Adipocyte (in vitro differentiated cells): ENCODE results near the gene LENG8.
"Not testable (repeated sequence)": the region's sequence is repeated elsewhere in the genome, so short reads cannot be mapped to it uniquely, and the experiment has no call there.

Experiments
- DNase-seq: peaks from one replicate; pipeline ENCODE4 v3.0.0-alpha.2; 2015; ENCODE audit warnings: low read depth
- H3K27me3 ChIP-seq: replicated peaks from 2 replicates; pipeline ENCODE4 v1.7.0; 2013; ENCODE audit warnings: mild to moderate bottlenecking, low read length, moderate library complexity; ENCODE audit not compliant: control insufficient read depth, insufficient read depth
- H3K36me3 ChIP-seq: 2 replicates; pipeline ENCODE4 v1.7.0; 2013; ENCODE audit warnings: low read length, mild to moderate bottlenecking, moderate library complexity; ENCODE audit not compliant: control insufficient read depth, insufficient read depth, severe bottlenecking
- H3K4me1 ChIP-seq: 2 replicates; pipeline ENCODE4 v1.7.0; 2013; ENCODE audit warnings: mild to moderate bottlenecking, low read length, moderate library complexity; ENCODE audit not compliant: control insufficient read depth, insufficient read depth
- H3K4me3 ChIP-seq: 2 replicates; pipeline ENCODE4 v1.7.0; 2013; ENCODE audit warnings: mild to moderate bottlenecking, low read length, moderate library complexity
- H3K9ac ChIP-seq: 2 replicates; pipeline ENCODE4 v1.7.0; 2013; ENCODE audit warnings: mild to moderate bottlenecking, low read length, moderate library complexity
- H3K9me3 ChIP-seq: 2 replicates; pipeline ENCODE4 v1.7.0; 2013; ENCODE audit warnings: mild to moderate bottlenecking, low read length, moderate library complexity; ENCODE audit not compliant: control insufficient read depth

Gene LENG8

GRCh38 chr19:54493967-54494585 is 45.1 kb downstream of the LENG8 start:
- H3K9me3 ChIP-seq, result no peaks in the 10 kb centered on the region
- H3K27me3 ChIP-seq, result peaks cover 13% of the 10 kb centered on the region
- H3K4me3 ChIP-seq, result no peak overlapping the region
- H3K9ac ChIP-seq, result no peak overlapping the region
- H3K36me3 ChIP-seq, result no peaks in the 10 kb centered on the region
- H3K4me1 ChIP-seq, result no peaks in the 10 kb centered on the region
- no peak for DNase-seq

- H3K36me3 ChIP-seq, H3K4me3 ChIP-seq, H3K27me3 ChIP-seq, H3K9ac ChIP-seq, H3K4me1 ChIP-seq, DNase-seq, H3K9me3 ChIP-seq: not testable (repeated sequence)
Observed at GRCh38 chr19:54495284-54495683, 46.3 kb downstream of the LENG8 start.

GRCh38 chr19:54497747-54498450 is 48.9 kb downstream of the LENG8 start:
- not testable (repeated sequence) for H3K9ac ChIP-seq, H3K4me1 ChIP-seq, H3K9me3 ChIP-seq, H3K4me3 ChIP-seq, DNase-seq, H3K27me3 ChIP-seq, H3K36me3 ChIP-seq

GRCh38 chr19:54498451-54498772 is 49.4 kb downstream of the LENG8 start:
- not testable (repeated sequence) for DNase-seq, H3K27me3 ChIP-seq, H3K4me3 ChIP-seq, H3K36me3 ChIP-seq, H3K4me1 ChIP-seq, H3K9me3 ChIP-seq, H3K9ac ChIP-seq

DNA sequence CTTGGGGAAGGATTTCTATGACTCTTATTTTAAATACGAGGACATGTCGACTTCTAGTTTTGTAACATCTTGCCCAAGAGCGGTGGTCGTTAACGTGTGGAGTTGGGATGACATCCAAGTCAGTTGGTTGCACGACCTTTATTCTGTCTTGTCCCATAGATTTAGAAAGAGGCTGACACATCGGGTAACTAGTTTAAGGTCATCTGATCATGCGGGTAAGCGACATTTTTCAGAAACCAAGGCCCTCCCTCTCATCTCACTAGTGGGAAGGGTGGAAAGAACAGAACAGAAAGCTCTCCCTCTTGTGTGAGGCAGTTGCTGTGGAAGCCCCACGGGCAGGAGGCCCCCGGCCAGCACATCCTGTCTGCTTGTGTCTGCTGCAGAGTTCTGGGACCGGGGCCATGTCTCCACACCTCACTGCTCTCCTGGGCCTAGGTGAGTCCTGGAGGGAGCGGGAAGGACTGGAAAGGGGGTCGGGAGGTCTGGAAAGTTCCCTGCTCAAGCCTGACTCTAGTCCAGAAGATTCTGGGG is 53.6 kb downstream of the LENG8 start, which contains the start of gene LAIR2:
Gene LAIR2, plus strand, starts transcription at position 314 of the 531 bp plus-strand sequence. Its CDS starts 88 bp downstream, at position 402.
- Histone ChIP-seq H3K9me3 (no peaks in the 10 kb centered on the region), H3K9ac (no peak within 1 kb of the TSS), H3K4me3 (no peak within 1 kb of the TSS), H3K27me3 (no peaks in the 10 kb centered on the region), H3K36me3 (no peaks in the 10 kb centered on the region), H3K4me1 (no peaks in the 10 kb centered on the region)
- no peak for DNase-seq

- not testable (repeated sequence) for H3K4me3 ChIP-seq, H3K36me3 ChIP-seq, H3K27me3 ChIP-seq, H3K9me3 ChIP-seq, DNase-seq, H3K4me1 ChIP-seq, H3K9ac ChIP-seq
Observed at GRCh38 chr19:54505542-54505941, 56.5 kb downstream of the LENG8 start.

GRCh38 chr19:54506079-54506478 is 57.1 kb downstream of the LENG8 start:
- Histone ChIP-seq H3K9ac (no peak overlapping the region), H3K36me3 (no peaks in the 10 kb centered on the region), H3K4me1 (no peaks in the 10 kb centered on the region), H3K9me3 (no peaks in the 10 kb centered on the region), H3K4me3 (no peak overlapping the region), H3K27me3 (no peaks in the 10 kb centered on the region)
- no peak for DNase-seq

DNA sequence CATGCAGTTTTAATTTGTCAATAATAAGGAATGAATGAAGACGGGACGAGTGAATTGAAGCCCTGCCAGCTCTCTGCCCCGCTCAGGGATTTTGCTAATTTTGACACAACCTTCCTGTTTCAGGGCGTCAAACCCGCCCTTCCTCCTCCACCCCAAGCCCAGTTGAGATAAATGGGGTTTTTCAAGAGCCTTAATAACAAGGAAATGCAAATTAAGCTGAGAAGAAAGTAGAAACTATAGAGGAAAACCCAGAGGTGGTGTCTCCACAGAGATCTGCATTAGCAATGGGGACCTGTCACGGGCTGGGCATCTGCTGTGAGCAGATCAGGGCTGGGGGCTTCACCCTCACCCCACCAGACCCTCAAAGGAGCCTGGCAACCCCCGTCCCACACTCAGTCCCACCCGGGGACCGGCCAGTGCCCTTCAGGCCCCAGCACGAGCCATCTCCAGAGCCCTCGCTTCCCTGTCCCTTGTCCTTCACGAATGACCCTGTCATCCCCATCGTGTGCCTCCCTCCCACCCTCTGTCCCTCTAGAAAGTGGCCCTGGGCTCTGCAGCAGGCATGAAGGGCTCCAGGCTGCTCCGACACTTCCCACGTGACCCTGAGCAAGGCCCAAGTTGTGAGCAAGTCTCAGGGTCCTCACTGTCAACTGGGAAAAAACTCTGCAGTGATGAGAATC is 58.2 kb downstream of the LENG8 start:
- H3K27me3 ChIP-seq, H3K4me1 ChIP-seq, DNase-seq, H3K36me3 ChIP-seq, H3K4me3 ChIP-seq, H3K9ac ChIP-seq, H3K9me3 ChIP-seq: not testable (repeated sequence)

DNA sequence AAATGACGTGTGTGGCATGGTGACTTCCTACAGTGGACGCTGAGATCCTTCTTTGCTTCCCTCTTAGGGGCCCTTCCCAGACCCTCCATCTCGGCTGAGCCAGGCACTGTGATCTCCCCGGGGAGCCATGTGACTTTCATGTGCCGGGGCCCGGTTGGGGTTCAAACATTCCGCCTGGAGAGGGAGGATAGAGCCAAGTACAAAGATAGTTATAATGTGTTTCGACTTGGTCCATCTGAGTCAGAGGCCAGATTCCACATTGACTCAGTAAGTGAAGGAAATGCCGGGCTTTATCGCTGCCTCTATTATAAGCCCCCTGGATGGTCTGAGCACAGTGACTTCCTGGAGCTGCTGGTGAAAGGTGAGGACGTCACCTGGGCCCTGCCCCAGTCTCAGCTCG is 58.8 kb downstream of the LENG8 start:
- no peak overlapping the region for H3K4me3 ChIP-seq
- no peaks in the 10 kb centered on the region for H3K9me3 ChIP-seq
- no peaks in the 10 kb centered on the region for H3K36me3 ChIP-seq
- H3K27me3 ChIP-seq, result no peaks in the 10 kb centered on the region
- DNase-seq, result no peak
- H3K4me1 ChIP-seq, result no peaks in the 10 kb centered on the region
- H3K9ac ChIP-seq, result no peak overlapping the region

DNA sequence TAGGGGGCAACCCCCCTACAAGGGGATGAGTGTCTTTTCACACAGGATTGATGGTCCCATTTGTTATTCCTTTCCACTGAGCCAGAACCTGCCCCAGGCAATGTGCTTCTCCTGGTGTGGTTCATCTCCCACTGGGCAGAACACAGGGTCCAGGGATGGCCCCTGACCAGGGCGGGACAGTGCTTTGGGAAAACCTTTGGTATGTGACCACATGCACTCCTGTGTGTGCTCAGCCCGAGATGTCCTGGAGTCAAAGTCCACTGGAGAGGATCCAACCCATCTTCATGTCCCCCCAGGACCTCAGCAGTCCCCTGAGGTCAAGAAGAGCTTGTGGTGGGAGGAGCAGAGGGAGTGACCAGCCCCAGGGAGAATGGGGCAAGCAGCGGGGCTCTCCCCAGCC is 59.5 kb downstream of the LENG8 start:
- not testable (repeated sequence) for H3K9ac ChIP-seq, H3K27me3 ChIP-seq, H3K36me3 ChIP-seq, H3K4me3 ChIP-seq, H3K4me1 ChIP-seq, DNase-seq, H3K9me3 ChIP-seq

DNA sequence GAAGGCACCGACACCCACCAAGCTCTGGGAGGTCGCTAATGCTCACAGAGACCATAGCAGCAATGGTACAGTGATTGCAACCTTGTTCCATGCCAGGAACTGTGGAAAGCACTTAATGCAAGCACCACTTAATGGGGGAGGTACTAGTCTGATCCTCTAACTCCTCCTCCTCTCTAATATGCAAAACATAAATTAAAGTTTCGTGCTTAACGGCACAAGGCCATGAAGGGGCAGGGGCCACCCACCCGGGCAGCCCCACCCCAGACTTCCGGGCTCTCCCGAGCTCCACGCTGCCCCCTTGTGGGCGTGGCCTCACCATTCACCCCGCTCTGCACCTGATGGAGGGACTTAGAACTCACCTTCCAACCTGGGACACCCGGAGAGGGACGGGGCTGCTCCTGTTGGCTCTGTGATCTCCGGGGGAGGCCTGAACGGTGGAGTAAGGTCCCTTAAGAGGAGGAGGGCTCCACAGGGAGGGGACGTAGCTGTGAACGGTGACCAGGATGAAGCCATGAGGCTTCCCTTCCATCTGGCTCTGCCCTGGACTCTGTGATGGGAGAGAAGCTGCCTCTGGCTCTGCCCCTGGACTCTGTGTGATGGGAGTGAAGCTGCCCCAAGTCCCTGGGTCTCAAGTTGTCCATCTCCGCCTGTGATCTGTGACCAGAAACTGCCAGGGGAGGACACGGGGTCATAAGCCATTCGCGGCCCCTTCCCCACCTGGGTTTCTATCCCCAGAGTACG is 60.4 kb downstream of the LENG8 start:
- H3K4me3 ChIP-seq, DNase-seq: not testable (repeated sequence)

More for the DNA sequence above, 60.4 kb downstream of the LENG8 start:
- H3K27me3 ChIP-seq, H3K9ac ChIP-seq, H3K36me3 ChIP-seq, H3K4me1 ChIP-seq, H3K9me3 ChIP-seq: not testable (repeated sequence)
